Kidney glomerular epithelial cell (primary cell): ENCODE results near the gene TMEM92.

Experiments used
- DNase-seq: peaks from one replicate; lab custom pipeline; 2025; lab: John Stamatoyannopoulos, UW

The TMEM92 gene

GRCh38 chr17:50328363-50329325, 54.4 kb downstream of the TMEM92 start:
- DNase-seq: no peak

GRCh38 chr17:50329716-50330115, 55.5 kb downstream of the TMEM92 start:
- DNase-seq: no peak

- no peak for DNase-seq
Measured at GRCh38 chr17:50330151-50330775, 56.0 kb downstream of the TMEM92 start.
